Activated CD4-positive, alpha-beta T cell treated with anti-CD3 and anti-CD28 coated beads for 24 hours (primary cell): Measurements from ENCODE around the gene RAD54L2.
"Not testable (repeated sequence)": the region's sequence is repeated elsewhere in the genome, so short reads cannot be mapped to it uniquely, and the experiment has no call there.

Source experiments
- DNase-seq, 2 donors: peaks; one replicate each; pipeline ENCODE4 v3.0.0-alpha.2; 2020; ENCODE audit warnings: low read depth in 2 of 2

RAD54L2 gene

GRCh38 chr3:51544011-51544775 is 5.7 kb downstream of the RAD54L2 start:
- DNase-seq = no peak

- no peak for DNase-seq
These were observed 8.8 kb downstream of the RAD54L2 start for GRCh38 chr3:51547274-51547673.

- no peak for DNase-seq
These were observed 10.8 kb downstream of the RAD54L2 start for GRCh38 chr3:51549311-51549710.

- DNase-seq = no peak
These were observed 11.7 kb downstream of the RAD54L2 start for GRCh38 chr3:51550080-51550819.

- no peak for DNase-seq
These were observed 19.5 kb downstream of the RAD54L2 start for GRCh38 chr3:51557993-51558392.

- no peak for DNase-seq
These were observed 20.9 kb downstream of the RAD54L2 start for GRCh38 chr3:51559411-51559888.

GRCh38 chr3:51559961-51560360 is 21.4 kb downstream of the RAD54L2 start:
- no peak for DNase-seq

- not testable (repeated sequence) for DNase-seq
These were observed 23.9 kb downstream of the RAD54L2 start for GRCh38 chr3:51562403-51562802.

- no peak for DNase-seq
These were observed 29.5 kb downstream of the RAD54L2 start for GRCh38 chr3:51568036-51568435.

GRCh38 chr3:51568996-51569395 is 30.5 kb downstream of the RAD54L2 start:
- DNase-seq = no peak

- no peak for DNase-seq
These were observed 39.7 kb downstream of the RAD54L2 start for GRCh38 chr3:51578238-51578637.

- DNase-seq = no peak
These were observed 41.9 kb downstream of the RAD54L2 start for GRCh38 chr3:51580418-51580817.

- no peak for DNase-seq
These were observed 43.0 kb downstream of the RAD54L2 start for GRCh38 chr3:51581524-51581923.

- no peak for DNase-seq
These were observed 46.7 kb downstream of the RAD54L2 start for GRCh38 chr3:51585197-51585596.

- no peak for DNase-seq
These were observed 47.4 kb downstream of the RAD54L2 start for GRCh38 chr3:51585871-51586270.
